WTC11 (cell line): ENCODE measurements around the gene SSR2. TPM values are rescaled to one million over a fixed set of nuclear protein-coding genes. Genes with fewer than 3 reads are reported as not detected.
A peak's percentile ranks its signal among the peaks of the same experiment; 100 is the strongest.

Experiments
- ATAC-seq: fragments of 200-7000 bp; cut with Tn5 transposase; 2 replicates; pipeline ENCODE4 v1.10.0; 2021; ENCODE audit warnings: mild to moderate bottlenecking, moderate library complexity
- CTCF ChIA-PET: fragments of 300-600 bp; sonication (Branson Sonifier 250); formaldehyde crosslinking; loops from one replicate; lab custom pipeline; 2021; ENCODE audit warnings: antibody characterized with exemption; lab: Charles Lee
- POLR2A ChIA-PET: fragments of 350-600 bp; sonication (Branson Sonifier 250); formaldehyde crosslinking; loops from one replicate; lab custom pipeline; 2021; ENCODE audit warnings: antibody characterized with exemption; lab: Charles Lee
- DNase-seq: peaks from one replicate; pipeline ENCODE4 v3.0.0; 2021; ENCODE audit warnings: low spot score
- H3K27ac Mint-ChIP-seq: 2 replicates; pipeline ENCODE4 v1.8.0; 2021; ENCODE audit warnings: mixed read lengths
- H3K27me3 Mint-ChIP-seq: 2 replicates; pipeline ENCODE4 v1.8.0; 2021; ENCODE audit warnings: low read depth, mild to moderate bottlenecking, moderate library complexity, mixed read lengths
- H3K36me3 Mint-ChIP-seq: 2 replicates; pipeline ENCODE4 v1.8.0; 2021; ENCODE audit warnings: mixed read lengths
- H3K4me1 Mint-ChIP-seq: 2 replicates; pipeline ENCODE4 v1.8.0; 2022; ENCODE audit warnings: mixed read lengths
- H3K4me3 Mint-ChIP-seq: 2 replicates; pipeline ENCODE4 v1.8.0; 2021; ENCODE audit warnings: mild to moderate bottlenecking, moderate library complexity, mixed read lengths
- H3K9me3 Mint-ChIP-seq: 2 replicates; pipeline ENCODE4 v1.8.0; 2021; ENCODE audit warnings: mixed read lengths
- AFF4 ChIP-seq: sonication (generic); formaldehyde crosslinking; IDR thresholded peaks from 2 replicates; pipeline ENCODE4 v1.8.1; 2023; ENCODE audit warnings: mild to moderate bottlenecking, missing genetic modification reagents, borderline replicate concordance
- EMX1 ChIP-seq: fragments of 250-450 bp; sonication (Bioruptor Pico); IDR thresholded peaks from 2 replicates; pipeline ENCODE4 v1.8.0; 2021; ENCODE audit warnings: mild to moderate bottlenecking
- FOXJ3 ChIP-seq: sonication (generic); formaldehyde crosslinking; IDR thresholded peaks from 2 replicates; pipeline ENCODE4 v1.9.0; 2021; ENCODE audit warnings: missing genetic modification reagents, mild to moderate bottlenecking, borderline replicate concordance
- FOXK1 ChIP-seq: sonication (generic); formaldehyde crosslinking; IDR thresholded peaks from 2 replicates; pipeline ENCODE4 v1.8.0; 2022; ENCODE audit warnings: mild to moderate bottlenecking, moderate library complexity, missing genetic modification reagents
- MYBL2 ChIP-seq: sonication (generic); formaldehyde crosslinking; IDR thresholded peaks from 2 replicates; pipeline ENCODE4 v1.8.1; 2023; ENCODE audit warnings: mild to moderate bottlenecking, moderate library complexity, missing genetic modification reagents
- NR2C2 ChIP-seq: sonication (generic); formaldehyde crosslinking; IDR thresholded peaks from 2 replicates; pipeline ENCODE4 v1.8.0; 2022; ENCODE audit warnings: mild to moderate bottlenecking, missing genetic modification reagents
- NR3C1 ChIP-seq: sonication (generic); formaldehyde crosslinking; conservative IDR thresholded peaks from 2 replicates; pipeline ENCODE4 v1.8.1; 2023; ENCODE audit warnings: low read depth, mild to moderate bottlenecking, missing genetic modification reagents
- OVOL2 ChIP-seq: fragments of 250-450 bp; sonication (Bioruptor Pico); IDR thresholded peaks from 2 replicates; pipeline ENCODE4 v1.9.0; 2021; ENCODE audit warnings: mild to moderate bottlenecking, borderline replicate concordance
- PREB ChIP-seq: sonication (generic); formaldehyde crosslinking; IDR thresholded peaks from 2 replicates; pipeline ENCODE4 v1.8.1; 2022; ENCODE audit warnings: mild to moderate bottlenecking, missing genetic modification reagents, moderate library complexity, borderline replicate concordance
- RELA ChIP-seq: sonication (generic); formaldehyde crosslinking; IDR thresholded peaks from 2 replicates; pipeline ENCODE4 v1.8.1; 2022; ENCODE audit warnings: missing genetic modification reagents, mild to moderate bottlenecking, borderline replicate concordance
- RORB ChIP-seq: fragments of 250-450 bp; sonication (Bioruptor Pico); IDR thresholded peaks from 2 replicates; pipeline ENCODE4 v1.9.0; 2021; ENCODE audit warnings: mild to moderate bottlenecking
- SOX15 ChIP-seq: fragments of 250-450 bp; sonication (Bioruptor Pico); IDR thresholded peaks from 2 replicates; pipeline ENCODE4 v1.9.0; 2021; ENCODE audit warnings: mild to moderate bottlenecking
- TEAD1 ChIP-seq: sonication (generic); formaldehyde crosslinking; IDR thresholded peaks from 2 replicates; pipeline ENCODE4 v1.8.0; 2022; ENCODE audit warnings: mild to moderate bottlenecking, missing genetic modification reagents
- TEAD4 ChIP-seq: sonication (generic); formaldehyde crosslinking; IDR thresholded peaks from 2 replicates; pipeline ENCODE4 v1.8.0; 2022; ENCODE audit warnings: mild to moderate bottlenecking, missing genetic modification reagents
- ZBTB43 ChIP-seq: sonication (generic); formaldehyde crosslinking; IDR thresholded peaks from 2 replicates; pipeline ENCODE4 v1.8.1; 2023; ENCODE audit warnings: mild to moderate bottlenecking, missing genetic modification reagents
- ZNF396 ChIP-seq: fragments of 250-450 bp; sonication (Bioruptor Pico); IDR thresholded peaks from 2 replicates; pipeline ENCODE4 v1.8.0; 2021; ENCODE audit warnings: mild to moderate bottlenecking, moderate library complexity, borderline replicate concordance
- ZNF416 ChIP-seq: fragments of 250-450 bp; sonication (Bioruptor Pico); IDR thresholded peaks from 2 replicates; pipeline ENCODE4 v1.9.0; 2021; ENCODE audit warnings: mild to moderate bottlenecking, inconsistent platforms
- ZNF532 ChIP-seq: fragments of 250-450 bp; sonication (Bioruptor Pico); IDR thresholded peaks from 2 replicates; pipeline ENCODE4 v1.9.0; 2021; ENCODE audit warnings: mild to moderate bottlenecking, borderline replicate concordance
- ZSCAN18 ChIP-seq: fragments of 250-450 bp; sonication (Bioruptor Pico); IDR thresholded peaks from 2 replicates; pipeline ENCODE4 v2.1.2; 2022; ENCODE audit warnings: mild to moderate bottlenecking, moderate library complexity
- total RNA-seq: library from RNA; stranded (reverse); gene quantifications from 3 replicates; pipeline ENCODE4 v1.2.3, GENCODE V29; 2021

The SSR2 gene
- total RNA-seq, 1 experiment from 2014 or later = 175 TPM

GRCh38 chr1:155975375-155976061, 45.2 kb downstream of the SSR2 start:
- POLR2A ChIA-PET = interaction anchor here (0.9 to 4.4 kb wide), 7 partner anchors 8 to 86 kb away, joined by 3 to 40 read pairs (median 6); partner anchors contain the start of genes KHDC4 and RAB25
- no peak for ATAC-seq
- peaks cover 77% of the 10 kb centered on the region for H3K4me1 Mint-ChIP-seq

GRCh38 chr1:155974208-155975115, 46.3 kb downstream of the SSR2 start:
- no peaks in the 10 kb centered on the region for H3K9me3 Mint-ChIP-seq
- peak overlapping the region; percentile 24; the same call in 1 of the 2 replicates for H3K27ac Mint-ChIP-seq
- ATAC-seq = no peak
- ChIA-PET CTCF (interaction anchor here (0.6 to 7.2 kb wide), 15 partner anchors 7 to 156 kb away, joined by 3 to 122 read pairs (median 6); partner anchors contain the start of gene RAB25), POLR2A (interaction anchor here (1.1 to 3.7 kb wide), 3 partner anchors 9 to 86 kb away, joined by 3 to 25 read pairs (median 3); partner anchors contain the start of genes KHDC4 and RAB25)
- peaks cover 77% of the 10 kb centered on the region for H3K4me1 Mint-ChIP-seq
- no peak for DNase-seq
- H3K27me3 Mint-ChIP-seq = no peaks in the 10 kb centered on the region
- no peaks in the 10 kb centered on the region; the same call in none of the 2 replicates for H3K36me3 Mint-ChIP-seq
- H3K4me3 Mint-ChIP-seq = peak overlapping the region; percentile 95
- TF ChIP-seq AFF4 (CRISPR knock-in tag) (no peak), TEAD4 (CRISPR knock-in tag) (no peak), ZNF396 (no peak), ZBTB43 (CRISPR knock-in tag) (no peak), OVOL2 (CRISPR knock-in tag) (no peak), ZSCAN18 (CRISPR knock-in tag) (no peak), MYBL2 (CRISPR knock-in tag) (no peak), ZNF532 (CRISPR knock-in tag) (no peak), NR3C1 (CRISPR knock-in tag) (no peak), FOXJ3 (CRISPR knock-in tag) (no peak), FOXK1 (CRISPR knock-in tag) (no peak), RORB (CRISPR knock-in tag) (no peak), RELA (CRISPR knock-in tag) (no peak), EMX1 (CRISPR knock-in tag) (no peak)

More at GRCh38 chr1:155975375-155976061, 45.2 kb downstream of the SSR2 start:
- CTCF ChIA-PET = interaction anchor here (0.6 to 7.2 kb wide), 19 partner anchors 8 to 250 kb away, joined by 3 to 122 read pairs (median 6); partner anchors contain the start of genes RAB25 and UBQLN4
- TF ChIP-seq NR2C2 (no peak), SOX15 (CRISPR knock-in tag) (no peak), TEAD1 (CRISPR knock-in tag) (0 out of 2 replicates have a peak, but pooled peaks have one; percentile 26), PREB (no peak), ZNF416 (no peak)
- no peaks in the 10 kb centered on the region for H3K9me3 Mint-ChIP-seq
- H3K27me3 Mint-ChIP-seq = no peaks in the 10 kb centered on the region
- no peaks in the 10 kb centered on the region; the same call in none of the 2 replicates for H3K36me3 Mint-ChIP-seq
- no peak for DNase-seq
- H3K27ac Mint-ChIP-seq = peak overlapping the region; percentile 30; the same call in 1 of the 2 replicates
- H3K4me3 Mint-ChIP-seq = peak overlapping the region; percentile 95
